Activated CD8-positive, alpha-beta memory T cell treated with anti-CD3 and anti-CD28 coated beads for 24 hours (primary cell): ENCODE measurements around the gene MAP1LC3A.
"Not testable (repeated sequence)": the region's sequence is repeated elsewhere in the genome, so short reads cannot be mapped to it uniquely, and the experiment has no call there.

ENCODE experiments used
- DNase-seq: peaks from one replicate; pipeline ENCODE4 v3.0.0-alpha.2; 2020

MAP1LC3A gene

GRCh38 chr20:34558320-34559218, at the start of gene MAP1LC3A:
TSS of gene MAP1LC3A (plus strand) at chr20:34558718. CDS start at chr20:34558869, 151 bp downstream.
- peak; percentile 94 for DNase-seq

- no peak for DNase-seq
These were observed 47.9 kb upstream of the MAP1LC3A start for GRCh38 chr20:34510575-34510974.

GRCh38 chr20:34511891-34512265, 46.6 kb upstream of the MAP1LC3A start:
- no peak for DNase-seq

GRCh38 chr20:34512266-34512954, 46.1 kb upstream of the MAP1LC3A start:
- DNase-seq: no peak

GRCh38 chr20:34512955-34513419, 45.5 kb upstream of the MAP1LC3A start:
- DNase-seq: no peak

GRCh38 chr20:34514034-34514433, 44.5 kb upstream of the MAP1LC3A start:
- not testable (repeated sequence) for DNase-seq

GRCh38 chr20:34514897-34515483, 43.5 kb upstream of the MAP1LC3A start:
- no peak for DNase-seq

- DNase-seq: peak; percentile 88
These were observed 42.9 kb upstream of the MAP1LC3A start for GRCh38 chr20:34515484-34516246.

GRCh38 chr20:34516247-34517113, 42.0 kb upstream of the MAP1LC3A start, which contains the start of gene DYNLRB1:
TSS of gene DYNLRB1 (plus strand) at chr20:34516422. CDS start at chr20:34516459, 37 bp downstream.
- peak; percentile 98 for DNase-seq

GRCh38 chr20:34517114-34517505, 41.4 kb upstream of the MAP1LC3A start:
- no peak for DNase-seq

- DNase-seq: not testable (repeated sequence)
These were observed 39.7 kb upstream of the MAP1LC3A start for GRCh38 chr20:34518863-34519262.

- DNase-seq: not testable (repeated sequence)
These were observed 38.7 kb upstream of the MAP1LC3A start for GRCh38 chr20:34519841-34520240.

GRCh38 chr20:34522969-34523871, 35.3 kb upstream of the MAP1LC3A start:
- DNase-seq: peak; percentile 72

- peak; percentile 30 for DNase-seq
These were observed 34.1 kb upstream of the MAP1LC3A start for GRCh38 chr20:34524426-34524825.

GRCh38 chr20:34525342-34525708, 33.2 kb upstream of the MAP1LC3A start:
- no peak for DNase-seq

GRCh38 chr20:34525709-34526416, 32.7 kb upstream of the MAP1LC3A start:
- peak; percentile 35 for DNase-seq

- no peak for DNase-seq
These were observed 32.1 kb upstream of the MAP1LC3A start for GRCh38 chr20:34526466-34526865.

GRCh38 chr20:34527016-34527415, 31.5 kb upstream of the MAP1LC3A start:
- no peak for DNase-seq

GRCh38 chr20:34528921-34529297, 29.6 kb upstream of the MAP1LC3A start:
- no peak for DNase-seq

- DNase-seq: no peak
These were observed 28.8 kb upstream of the MAP1LC3A start for GRCh38 chr20:34529742-34530141.
